ENCODE data around the gene HEXB.

The HEXB gene

DNA sequence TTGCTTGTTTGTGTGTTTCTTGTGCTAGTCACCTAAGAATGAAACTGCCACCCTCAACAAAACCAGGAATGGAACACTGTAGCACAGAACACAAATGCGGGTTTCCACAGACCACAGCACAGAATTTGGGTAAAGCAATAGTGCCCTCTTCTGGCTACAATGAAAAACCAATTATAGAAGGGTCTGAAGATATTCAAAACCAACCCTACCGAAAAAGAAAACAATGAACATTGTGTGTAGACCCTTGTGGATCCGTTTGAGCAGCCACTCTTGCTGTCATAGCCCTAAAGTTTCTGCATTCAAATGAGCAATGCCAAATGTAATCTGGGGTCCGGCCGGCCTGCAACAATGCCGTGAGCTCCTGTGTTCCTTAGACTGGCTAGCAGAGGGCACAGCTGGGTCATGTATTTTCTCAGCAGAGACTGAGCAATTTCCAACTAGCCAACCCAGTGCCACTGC lies 36.2 kb upstream of the HEXB start:
- peak; percentile 65 for DNase-seq (ENCODE audit: extremely low spot score)
- CTCF ChIA-PET = interaction anchor here (0.7 to 2.9 kb wide), 17 partner anchors 8 to 1058 kb away, joined by 3 to 52 read pairs (median 5); partner anchors contain the start of gene ENC1
- POLR2A ChIA-PET = interaction anchor here (0.6 kb wide), 1 partner anchor 329 kb away, joined by 3 read pairs; no protein-coding TSS in a partner anchor
- TF ChIP-seq, protein P1, sequence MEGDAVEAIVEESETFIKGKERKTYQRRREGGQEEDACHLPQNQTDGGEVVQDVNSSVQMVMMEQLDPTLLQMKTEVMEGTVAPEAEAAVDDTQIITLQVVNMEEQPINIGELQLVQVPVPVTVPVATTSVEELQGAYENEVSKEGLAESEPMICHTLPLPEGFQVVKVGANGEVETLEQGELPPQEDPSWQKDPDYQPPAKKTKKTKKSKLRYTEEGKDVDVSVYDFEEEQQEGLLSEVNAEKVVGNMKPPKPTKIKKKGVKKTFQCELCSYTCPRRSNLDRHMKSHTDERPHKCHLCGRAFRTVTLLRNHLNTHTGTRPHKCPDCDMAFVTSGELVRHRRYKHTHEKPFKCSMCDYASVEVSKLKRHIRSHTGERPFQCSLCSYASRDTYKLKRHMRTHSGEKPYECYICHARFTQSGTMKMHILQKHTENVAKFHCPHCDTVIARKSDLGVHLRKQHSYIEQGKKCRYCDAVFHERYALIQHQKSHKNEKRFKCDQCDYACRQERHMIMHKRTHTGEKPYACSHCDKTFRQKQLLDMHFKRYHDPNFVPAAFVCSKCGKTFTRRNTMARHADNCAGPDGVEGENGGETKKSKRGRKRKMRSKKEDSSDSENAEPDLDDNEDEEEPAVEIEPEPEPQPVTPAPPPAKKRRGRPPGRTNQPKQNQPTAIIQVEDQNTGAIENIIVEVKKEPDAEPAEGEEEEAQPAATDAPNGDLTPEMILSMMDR (IDR thresholded peaks at IDR 0.05; ENCODE audit: control extremely low read depth, extremely low read depth, low read depth, missing control alignments) = peak; percentile 32

DNA sequence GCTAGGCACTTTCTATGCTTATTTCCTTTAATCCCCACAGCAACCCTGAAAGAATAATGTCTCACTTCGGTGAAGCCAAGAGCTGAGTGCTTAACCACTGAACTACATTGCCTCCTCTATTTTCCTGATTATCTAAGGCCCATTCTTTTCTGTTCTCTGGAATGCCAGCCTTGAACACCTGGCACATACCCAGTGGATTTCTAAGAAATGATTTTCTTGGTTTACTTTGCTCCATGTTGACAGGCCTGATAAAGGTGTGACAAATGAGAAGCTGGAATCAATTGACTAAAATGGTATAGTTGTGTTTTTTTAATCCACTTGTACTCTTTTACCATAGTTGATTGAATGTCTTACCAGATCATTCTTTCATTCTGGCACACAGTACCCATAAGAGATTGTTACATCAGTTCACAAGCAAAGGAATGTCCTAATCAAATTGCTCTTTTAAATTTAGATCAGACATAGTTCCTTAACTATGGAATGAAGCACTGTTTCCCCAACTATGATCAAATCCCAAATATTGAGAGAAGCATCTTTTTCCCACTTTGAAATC lies 35.5 kb upstream of the HEXB start:
- CTCF ChIA-PET = interaction anchor here (0.7 to 2.9 kb wide), 18 partner anchors 9 to 1058 kb away, joined by 3 to 52 read pairs (median 5); partner anchors contain the start of gene ENC1
- TF ChIP-seq, protein P1 (IDR thresholded peaks at IDR 0.05; ENCODE audit: control extremely low read depth, extremely low read depth, low read depth, missing control alignments) = no peak
- DNase-seq (ENCODE audit: extremely low spot score) = no peak
- POLR2A ChIA-PET = no interaction called here

DNA sequence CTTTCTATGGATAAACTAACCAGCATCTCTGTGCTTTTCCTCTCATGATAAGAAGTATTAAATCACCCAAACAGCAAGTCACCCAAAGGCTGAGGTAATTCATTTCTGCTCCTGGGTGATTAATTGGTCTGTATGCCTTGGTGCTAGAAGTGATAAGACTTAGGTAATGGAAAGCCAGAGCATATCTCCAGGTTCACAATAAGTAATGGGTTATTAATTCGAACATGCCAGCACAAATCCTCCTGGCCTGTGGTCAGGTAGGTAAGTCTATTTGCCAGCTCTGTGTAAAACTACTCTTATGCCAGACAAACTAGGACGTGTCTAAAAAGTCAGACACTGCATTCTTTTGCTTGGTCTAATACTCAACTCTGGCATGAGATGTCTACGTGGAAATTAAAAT lies 33.3 kb upstream of the HEXB start:
- ChIA-PET CTCF (interaction anchor here (1.0 to 1.1 kb wide), 2 partner anchors 739 to 750 kb away, joined by 3 to 4 read pairs; no protein-coding TSS in a partner anchor), POLR2A (no interaction called here)
- DNase-seq (ENCODE audit: extremely low spot score) = no peak
- TF ChIP-seq, protein P1 (IDR thresholded peaks at IDR 0.05; ENCODE audit: control extremely low read depth, extremely low read depth, low read depth, missing control alignments) = no peak

DNA sequence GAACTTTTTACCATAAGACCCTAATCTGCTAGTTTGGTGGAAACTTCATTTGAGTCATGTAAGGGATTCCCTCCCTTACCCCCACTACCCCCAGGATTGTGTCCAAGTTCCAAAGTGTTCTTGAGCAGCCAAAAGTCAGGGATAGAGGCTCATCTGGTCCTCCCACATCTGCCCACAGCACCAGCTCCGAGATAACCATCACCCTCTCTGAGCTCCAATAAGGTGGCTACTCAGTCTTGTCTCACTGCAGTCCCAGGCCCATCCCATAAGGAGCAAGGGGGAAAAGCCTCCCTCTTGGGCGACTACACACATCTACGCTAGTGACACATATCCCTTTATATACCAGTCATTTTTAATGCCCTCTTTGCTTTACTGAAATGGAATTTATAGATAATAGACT lies 32.5 kb upstream of the HEXB start:
- ChIA-PET CTCF (interaction anchor here (1.1 to 2.4 kb wide), 2 partner anchors 10 to 750 kb away, joined by 4 to 6 read pairs; no protein-coding TSS in a partner anchor), POLR2A (no interaction called here)
- no peak for DNase-seq (ENCODE audit: extremely low spot score)
- TF ChIP-seq, protein P1 (IDR thresholded peaks at IDR 0.05; ENCODE audit: control extremely low read depth, extremely low read depth, low read depth, missing control alignments) = no peak

DNA sequence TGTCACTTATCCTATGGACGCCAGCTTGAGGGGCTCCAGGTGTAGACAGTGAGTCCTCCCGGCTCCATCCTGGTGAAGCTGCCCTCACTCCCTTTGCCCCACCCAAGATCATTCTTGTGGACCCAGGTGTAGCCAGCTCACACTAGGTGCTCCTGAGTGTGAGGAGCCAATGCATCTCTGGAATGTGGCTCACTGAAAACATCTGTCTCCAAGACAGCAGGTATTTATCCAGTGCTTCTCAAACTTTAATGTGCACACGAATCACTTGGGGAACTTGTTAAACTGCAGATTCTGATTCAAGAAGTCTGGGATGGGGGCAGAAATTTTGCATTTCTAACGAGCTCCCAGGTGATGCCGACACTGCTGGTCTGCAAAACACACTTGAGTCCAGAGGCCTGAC lies 31.0 kb upstream of the HEXB start:
- POLR2A ChIA-PET = no interaction called here
- no peak for DNase-seq (ENCODE audit: extremely low spot score)
- TF ChIP-seq, protein P1 (IDR thresholded peaks at IDR 0.05; ENCODE audit: control extremely low read depth, extremely low read depth, low read depth, missing control alignments) = no peak
- CTCF ChIA-PET = interaction anchor here (1.6 to 2.4 kb wide), 3 partner anchors 8 to 752 kb away, joined by 4 to 15 read pairs (median 6); partner anchors contain the start of gene ENC1

DNA sequence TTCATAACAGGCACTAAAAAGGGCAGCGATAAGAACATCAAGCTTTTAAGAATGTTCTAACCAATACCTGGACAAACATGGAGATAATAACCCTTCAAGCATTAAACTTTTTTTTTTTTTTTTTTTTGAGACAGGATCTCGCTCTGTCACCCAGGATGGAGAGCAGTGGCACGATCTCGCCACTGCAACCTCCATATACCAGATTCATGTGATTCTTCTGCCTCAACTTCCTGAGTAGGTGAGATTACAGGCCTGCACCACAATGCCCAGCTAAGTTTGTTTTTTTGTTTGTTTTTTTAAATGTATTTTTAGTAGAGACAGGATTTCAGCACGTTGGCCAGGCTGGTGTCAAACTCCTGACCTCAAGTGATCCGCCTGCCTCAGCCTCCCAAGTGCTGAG lies 29.8 kb upstream of the HEXB start:
- TF ChIP-seq, protein P1 (IDR thresholded peaks at IDR 0.05; ENCODE audit: control extremely low read depth, extremely low read depth, low read depth, missing control alignments) = no peak
- ChIA-PET POLR2A (no interaction called here), CTCF (interaction anchor here (1.1 to 2.0 kb wide), 2 partner anchors 9 to 753 kb away, joined by 3 to 15 read pairs; no protein-coding TSS in a partner anchor)
- no peak for DNase-seq (ENCODE audit: extremely low spot score)
